Measurements from ENCODE around the gene UNK.

- TF ChIP-seq HMGXB4 (CRISPR knock-in tag; IDR thresholded peaks at IDR 0.05; ENCODE audit: borderline replicate concordance), result no peak
- TF ChIP-seq EP300 (IDR thresholded peaks at IDR 0.05), result no peak
- TF ChIP-seq RNF2 (IDR thresholded peaks at IDR 0.05; ENCODE audit: borderline replicate concordance, low read depth), result no peak
- TF ChIP-seq CTCF (IDR thresholded peaks at IDR 0.05), result no peak
- TF ChIP-seq FOSL2 (IDR thresholded peaks at IDR 0.05), result no peak
- no peak for TF ChIP-seq FOSL2 (CRISPR knock-in tag; IDR thresholded peaks at IDR 0.05)
- TF ChIP-seq MAZ (IDR thresholded peaks at IDR 0.05; ENCODE audit: borderline replicate concordance, low read depth, low read length), result no peak
- no peak; a peak in 1 of 5 replicates for TF ChIP-seq RAD21 (conservative IDR thresholded peaks at IDR 0.05 in 1 of 2, IDR thresholded peaks at IDR 0.05 in 1 of 2)
- TF ChIP-seq ZNF302 (CRISPR knock-in tag; IDR thresholded peaks at IDR 0.05), result no peak
- TF ChIP-seq PHF8 (IDR thresholded peaks at IDR 0.05; ENCODE audit: borderline replicate concordance, low read depth), result no peak
- no peak for TF ChIP-seq ZFP36 (IDR thresholded peaks at IDR 0.05; ENCODE audit: borderline replicate concordance, partially characterized antibody)
- no peak for TF ChIP-seq POLR2A (IDR thresholded peaks at IDR 0.05; ENCODE audit: low read length)
Observed at GRCh38 chr17:75819116-75819515, 34.5 kb downstream of the UNK start.
